SIG-M5 treated with dmso at 0.1 percent for 504 hours (cell line): ENCODE data around the gene FBXL16.

Experiments used
- DNase-seq: peaks from one replicate; lab custom pipeline; 2025; ENCODE audit not compliant: unreplicated experiment; lab: John Stamatoyannopoulos, UW

Gene FBXL16

GRCh38 chr16:734981-735881, 29.6 kb upstream of the FBXL16 start:
- DNase-seq: no peak

GRCh38 chr16:734208-734980, 28.8 kb upstream of the FBXL16 start:
- DNase-seq: no peak

- no peak for DNase-seq
Measured at GRCh38 chr16:733382-734207, 28.0 kb upstream of the FBXL16 start.

GRCh38 chr16:732936-733335, 27.3 kb upstream of the FBXL16 start:
- DNase-seq: no peak

GRCh38 chr16:732332-732731, 26.7 kb upstream of the FBXL16 start:
- no peak for DNase-seq

GRCh38 chr16:730666-731509, 25.3 kb upstream of the FBXL16 start:
- no peak for DNase-seq

GRCh38 chr16:729768-730665, 24.4 kb upstream of the FBXL16 start:
- no peak for DNase-seq

- no peak for DNase-seq
Measured at GRCh38 chr16:728890-729744, 23.5 kb upstream of the FBXL16 start.

- peak; percentile 81 for DNase-seq
Measured at GRCh38 chr16:728131-728889, 22.7 kb upstream of the FBXL16 start.

GRCh38 chr16:727291-727977, 21.8 kb upstream of the FBXL16 start:
- DNase-seq: peak; percentile 38

- peak; percentile 68 for DNase-seq
Measured at GRCh38 chr16:726438-727290, 21.1 kb upstream of the FBXL16 start, which contains the start of the genes CCDC78 and HAGHL. Gene CCDC78 (minus strand): TSS chr16:726443. CDS start chr16:726367, 76 bp downstream. Gene HAGHL (plus strand): TSS chr16:727106. CDS start chr16:727510, 404 bp downstream.

- DNase-seq: no peak
Measured at GRCh38 chr16:726188-726437, 20.5 kb upstream of the FBXL16 start.

- no peak for DNase-seq
Measured at GRCh38 chr16:725463-726187, 20.0 kb upstream of the FBXL16 start.

GRCh38 chr16:725041-725376, 19.4 kb upstream of the FBXL16 start:
- no peak for DNase-seq

- DNase-seq: no peak
Measured at GRCh38 chr16:724188-725040, 18.8 kb upstream of the FBXL16 start.
